GM19328 (cell line): ENCODE results near the gene CXorf58.
"Not testable (repeated sequence)": the region's sequence is repeated elsewhere in the genome, so short reads cannot be mapped to it uniquely, and the experiment has no call there.

Experiments used
- ATAC-seq: cut with Tn5 transposase; IDR thresholded peaks from one replicate; pipeline ENCODE4 v1.9.1; 2021; ENCODE audit warnings: mild to moderate bottlenecking, moderate library complexity; ENCODE audit not compliant: unreplicated experiment

Gene CXorf58

GRCh38 chrX:23907498-23908218 lies at the start of gene CXorf58, which contains the start of gene APOO:
Gene CXorf58, plus strand, starts transcription at chrX:23908006. Its CDS starts 2,297 bp downstream, at chrX:23910303.
Gene APOO, minus strand, starts transcription at chrX:23907938. Its CDS starts 236 bp downstream, at chrX:23907702.
- peak; percentile 90 for ATAC-seq

DNA sequence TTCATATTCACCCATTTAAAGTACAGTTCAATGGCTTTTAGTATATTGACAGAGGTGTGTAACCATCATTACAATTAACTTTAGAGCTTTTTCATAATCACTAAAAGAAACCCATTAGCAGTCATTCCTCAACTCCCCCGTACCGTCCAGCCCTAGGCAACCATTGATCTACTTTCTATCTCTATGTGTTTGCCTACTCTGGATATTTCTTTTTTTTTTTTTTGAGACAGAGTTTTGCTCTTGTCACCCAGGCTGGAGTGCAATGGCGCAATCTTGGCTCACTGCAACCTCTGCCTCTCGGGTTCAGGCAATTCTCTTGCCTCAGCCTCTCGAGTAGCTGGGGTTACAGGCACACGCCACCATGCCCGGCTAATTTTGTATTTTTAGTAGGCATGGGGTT lies 48.6 kb upstream of the CXorf58 start:
- not testable (repeated sequence) for ATAC-seq

GRCh38 chrX:23861215-23861896 lies 46.5 kb upstream of the CXorf58 start:
- no peak for ATAC-seq

DNA sequence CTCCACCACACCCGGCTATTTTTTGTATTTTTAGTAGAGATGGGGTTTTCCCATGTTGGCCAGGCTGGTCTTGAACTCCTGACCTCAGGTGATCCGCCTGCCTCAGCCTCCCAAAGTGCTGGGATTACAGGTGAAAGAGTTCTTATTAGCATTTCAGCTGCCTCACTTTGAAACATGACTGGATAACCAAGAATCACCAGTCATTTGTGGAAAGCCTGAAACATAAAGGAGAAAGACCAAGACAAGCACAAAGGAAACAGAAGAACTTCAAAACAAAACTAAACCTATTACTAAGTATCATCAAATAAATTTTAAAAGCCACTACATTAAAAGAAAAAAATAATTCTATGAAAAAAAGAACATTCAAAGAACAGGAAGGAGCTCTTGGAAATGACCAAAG lies 45.9 kb upstream of the CXorf58 start:
- not testable (repeated sequence) for ATAC-seq

DNA sequence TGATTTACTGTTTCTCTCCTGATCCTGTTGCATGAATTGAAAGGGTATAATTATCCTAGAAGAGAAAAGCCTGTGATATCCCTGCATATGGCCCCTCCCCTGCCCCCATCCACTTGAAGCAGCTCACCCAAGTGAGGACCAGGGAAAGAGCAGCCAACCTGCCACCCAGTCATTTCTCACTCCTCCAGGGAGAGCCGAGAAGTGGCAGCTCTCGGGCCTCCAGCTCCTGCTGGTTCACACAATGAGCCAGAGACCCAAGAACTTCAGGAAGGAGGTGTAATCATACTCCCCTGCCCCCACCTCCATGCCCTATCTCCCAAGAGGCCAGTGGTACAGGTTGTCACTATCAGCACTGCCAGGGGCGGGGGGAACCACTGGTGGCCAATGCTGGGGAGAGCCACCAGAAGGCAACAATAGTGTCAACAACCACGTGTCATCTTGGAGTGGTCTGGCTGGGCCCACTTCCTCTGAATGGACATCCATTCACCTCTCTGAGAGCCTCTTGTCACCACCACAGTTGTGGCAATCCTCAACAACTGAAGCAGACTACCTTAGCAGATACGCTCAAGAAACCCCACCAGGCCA lies 43.0 kb upstream of the CXorf58 start:
- ATAC-seq, result no peak

- no peak for ATAC-seq
These were observed 37.8 kb upstream of the CXorf58 start for GRCh38 chrX:23870041-23870440.

- no peak for ATAC-seq
These were observed 35.8 kb upstream of the CXorf58 start for GRCh38 chrX:23871905-23872546.

DNA sequence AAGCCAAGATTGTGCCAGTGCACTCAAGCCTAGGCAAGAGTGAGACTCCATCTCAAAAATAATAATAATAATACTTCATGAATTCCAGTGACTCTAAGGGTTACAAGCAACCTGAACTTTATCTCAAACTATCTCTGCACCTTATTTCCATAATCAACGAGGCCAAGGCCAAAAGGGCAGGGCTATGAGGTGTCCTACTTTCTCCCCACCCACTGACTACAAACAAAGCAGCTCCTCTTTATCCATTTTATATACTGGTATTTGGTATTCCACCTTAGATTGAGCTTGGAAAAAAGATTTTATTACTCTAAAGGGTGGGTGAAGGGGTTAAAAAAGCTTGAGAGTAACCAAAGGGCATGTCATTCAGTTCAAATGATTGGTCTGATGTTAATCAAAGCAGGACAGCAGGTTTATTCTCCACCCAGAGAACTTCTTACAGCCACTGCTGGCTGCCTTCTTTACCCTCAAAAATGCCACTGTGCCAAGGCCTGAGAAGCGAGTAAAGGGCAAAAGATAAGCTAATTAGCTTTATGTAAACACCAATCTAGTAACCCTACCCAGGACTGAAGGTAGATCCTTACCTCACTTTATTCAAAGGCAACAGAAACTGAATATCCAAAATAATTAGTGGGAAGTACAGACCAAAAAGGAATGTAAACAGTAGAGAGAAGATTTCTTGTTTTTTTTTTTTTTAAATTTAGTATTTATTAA lies 28.3 kb upstream of the CXorf58 start:
- ATAC-seq, result no peak

DNA sequence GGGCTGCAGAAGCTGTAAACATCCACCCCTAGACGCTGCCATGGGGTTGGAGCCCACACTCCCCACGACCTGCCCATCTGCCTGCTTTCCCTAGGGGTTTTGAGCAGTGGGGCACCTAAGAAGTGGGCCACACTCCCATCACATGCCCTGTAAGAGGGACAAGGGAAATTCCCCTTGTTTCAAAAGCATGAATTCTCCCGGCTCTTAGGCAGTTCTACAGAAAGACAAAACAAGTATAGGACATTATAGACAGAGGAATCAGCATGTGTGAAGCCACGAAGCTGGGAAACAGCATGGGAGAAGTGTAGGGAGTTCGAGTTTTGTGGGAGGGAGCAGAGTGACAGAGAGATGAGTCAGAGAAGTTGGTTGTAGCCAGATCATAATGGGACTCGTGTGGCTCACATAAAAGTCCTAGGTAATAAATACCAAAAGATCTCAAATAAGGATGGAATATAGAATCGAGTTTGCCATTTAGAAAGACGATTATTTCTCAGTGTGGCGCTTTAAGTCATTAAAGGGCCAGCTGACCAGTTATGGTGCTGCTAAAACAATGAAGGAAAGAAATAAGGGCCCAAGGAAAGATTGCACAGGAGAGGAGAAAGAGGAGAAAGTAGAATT lies 24.0 kb upstream of the CXorf58 start:
- ATAC-seq, result no peak

- ATAC-seq, result no peak
These were observed 23.3 kb upstream of the CXorf58 start for GRCh38 chrX:23884427-23885024.

DNA sequence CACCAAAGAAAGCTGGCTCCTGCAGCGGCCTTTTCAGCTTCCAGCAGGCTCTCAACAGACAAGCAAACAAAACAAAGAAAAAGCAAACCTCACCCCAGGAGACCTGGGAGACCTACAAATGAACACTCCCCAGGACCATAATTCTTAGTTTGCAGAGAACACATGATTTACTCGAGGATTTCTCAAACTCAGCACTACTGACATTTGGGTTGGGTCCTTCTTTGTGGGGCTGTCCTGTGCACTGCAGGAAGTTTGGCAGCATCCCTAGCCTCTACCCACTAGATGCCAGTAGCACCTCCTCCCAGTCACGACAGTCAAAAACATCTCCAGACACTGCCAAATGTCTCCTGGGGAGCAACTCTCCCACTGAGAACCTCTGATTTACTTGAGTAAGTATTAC lies 22.0 kb upstream of the CXorf58 start:
- no peak for ATAC-seq

GRCh38 chrX:23887451-23887850 lies 20.4 kb upstream of the CXorf58 start:
- ATAC-seq, result no peak

- ATAC-seq, result no peak
These were observed 19.9 kb upstream of the CXorf58 start for GRCh38 chrX:23887918-23888317.

- ATAC-seq, result no peak
These were observed 18.8 kb upstream of the CXorf58 start for GRCh38 chrX:23888887-23889501.

DNA sequence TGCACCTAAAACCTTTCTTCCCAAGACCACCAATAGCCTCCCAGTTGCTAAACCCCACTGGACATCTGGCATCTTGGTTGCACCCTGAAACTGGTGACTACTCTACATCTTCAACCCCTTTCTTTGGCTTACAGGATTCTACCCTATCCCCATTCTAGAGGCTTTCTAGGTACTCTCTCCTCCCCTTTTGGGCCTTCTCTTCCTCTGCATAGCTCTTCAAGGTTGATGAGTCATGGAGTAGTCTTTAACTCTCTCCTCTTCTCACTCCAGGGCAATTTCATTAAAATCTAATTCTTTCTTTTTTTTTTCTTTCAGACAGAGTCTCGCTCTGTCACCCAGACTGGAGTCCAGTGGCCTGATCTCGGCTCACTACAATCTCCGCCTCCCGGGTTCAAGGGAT lies 16.9 kb upstream of the CXorf58 start:
- ATAC-seq, result no peak

- not testable (repeated sequence) for ATAC-seq
These were observed 12.8 kb upstream of the CXorf58 start for GRCh38 chrX:23894993-23895392.

- ATAC-seq, result not testable (repeated sequence)
These were observed 11.3 kb upstream of the CXorf58 start for GRCh38 chrX:23896539-23896938.

DNA sequence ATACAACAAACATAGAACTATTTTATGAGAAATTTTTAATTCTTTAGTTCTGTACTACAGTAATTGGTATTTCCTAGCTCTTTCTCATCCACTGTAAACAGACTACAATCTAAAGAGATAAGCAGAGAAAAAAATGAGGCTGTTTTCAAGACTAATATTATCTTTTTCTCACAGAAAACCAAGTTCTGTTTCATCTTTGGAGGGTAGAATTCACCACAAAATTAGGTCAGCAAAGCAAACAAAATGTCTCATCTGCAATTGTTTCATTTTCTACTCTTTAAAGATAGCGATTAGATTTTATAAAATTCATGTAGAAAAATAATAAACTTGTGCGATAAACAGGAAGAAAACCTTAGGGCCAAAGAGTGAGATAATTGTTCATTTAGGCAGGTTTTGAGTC lies 10.8 kb upstream of the CXorf58 start:
- no peak for ATAC-seq

DNA sequence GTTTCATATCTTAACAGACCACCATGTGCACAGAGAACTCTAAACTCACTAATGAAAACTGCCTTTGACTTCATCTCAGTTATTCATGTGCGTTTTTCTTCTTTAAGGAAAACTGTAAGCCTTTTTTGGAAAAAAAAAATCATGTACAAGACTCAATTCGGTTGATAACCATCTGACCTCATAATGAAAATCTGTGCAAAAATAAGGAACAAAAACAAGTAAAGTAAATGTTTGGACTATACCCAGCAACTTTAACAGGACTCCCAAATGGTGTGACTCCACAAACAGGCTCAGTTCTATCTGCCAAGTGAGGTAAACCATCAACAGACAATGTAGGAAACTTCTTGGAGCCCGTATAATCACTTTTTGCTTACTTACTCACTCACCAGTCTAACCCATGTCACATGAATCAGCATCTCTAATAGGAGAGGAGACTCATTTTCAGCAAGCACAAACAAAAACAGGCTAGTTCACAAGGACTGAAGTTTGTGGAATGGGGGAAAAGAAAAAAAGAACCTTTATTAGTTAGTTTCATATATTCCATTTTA lies 9.3 kb upstream of the CXorf58 start:
- ATAC-seq, result no peak
